ENCODE results near the gene TRIM65.

The TRIM65 gene

DNA sequence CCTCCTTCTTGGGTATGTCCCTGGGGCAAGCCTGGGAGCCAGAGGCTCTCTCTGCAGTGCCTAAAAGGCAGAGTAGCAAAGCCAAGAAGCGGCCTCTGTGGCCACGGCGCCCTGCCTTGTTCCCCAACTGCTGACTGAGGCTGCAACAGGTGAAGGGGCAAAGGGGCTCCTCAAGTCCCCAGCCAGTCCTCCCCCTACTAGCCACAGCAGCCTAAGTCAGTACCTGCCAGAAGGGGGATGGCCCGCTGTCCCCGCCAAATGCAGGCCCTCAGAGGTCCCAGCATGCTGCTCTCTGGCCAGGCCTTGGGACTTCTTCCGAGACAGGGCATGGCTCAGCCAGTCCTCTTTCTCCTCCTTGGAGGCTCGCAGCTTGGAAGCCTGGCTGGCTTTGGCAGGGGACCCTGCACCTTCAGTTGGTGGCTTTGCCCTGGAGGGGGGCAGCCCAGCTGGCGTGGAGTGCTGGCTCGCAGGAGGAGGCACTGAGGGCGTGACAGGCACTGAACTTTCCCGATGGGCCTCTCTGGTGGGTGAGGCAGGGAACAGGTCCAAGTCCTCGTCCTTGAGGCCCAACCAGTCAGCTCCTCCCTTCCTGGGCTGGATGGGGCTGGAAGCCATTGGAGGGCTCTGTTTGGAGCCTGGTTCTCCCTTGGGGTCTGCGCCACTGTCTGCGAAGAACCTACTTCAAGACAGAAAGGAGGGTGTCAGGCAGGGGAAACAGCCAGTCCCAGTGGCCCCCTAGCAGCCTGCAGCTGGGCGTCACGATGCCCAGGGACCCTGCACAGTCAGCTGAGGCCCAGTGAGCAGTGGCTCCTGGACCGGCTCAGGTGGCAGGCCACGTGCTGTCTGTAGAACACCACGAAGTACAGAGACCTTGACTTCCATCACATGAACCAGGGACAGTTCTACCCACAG is 26.5 kb upstream of the TRIM65 start:
- H3K27ac ChIP-seq: no peak overlapping the region
- TF ChIP-seq, protein P1, sequence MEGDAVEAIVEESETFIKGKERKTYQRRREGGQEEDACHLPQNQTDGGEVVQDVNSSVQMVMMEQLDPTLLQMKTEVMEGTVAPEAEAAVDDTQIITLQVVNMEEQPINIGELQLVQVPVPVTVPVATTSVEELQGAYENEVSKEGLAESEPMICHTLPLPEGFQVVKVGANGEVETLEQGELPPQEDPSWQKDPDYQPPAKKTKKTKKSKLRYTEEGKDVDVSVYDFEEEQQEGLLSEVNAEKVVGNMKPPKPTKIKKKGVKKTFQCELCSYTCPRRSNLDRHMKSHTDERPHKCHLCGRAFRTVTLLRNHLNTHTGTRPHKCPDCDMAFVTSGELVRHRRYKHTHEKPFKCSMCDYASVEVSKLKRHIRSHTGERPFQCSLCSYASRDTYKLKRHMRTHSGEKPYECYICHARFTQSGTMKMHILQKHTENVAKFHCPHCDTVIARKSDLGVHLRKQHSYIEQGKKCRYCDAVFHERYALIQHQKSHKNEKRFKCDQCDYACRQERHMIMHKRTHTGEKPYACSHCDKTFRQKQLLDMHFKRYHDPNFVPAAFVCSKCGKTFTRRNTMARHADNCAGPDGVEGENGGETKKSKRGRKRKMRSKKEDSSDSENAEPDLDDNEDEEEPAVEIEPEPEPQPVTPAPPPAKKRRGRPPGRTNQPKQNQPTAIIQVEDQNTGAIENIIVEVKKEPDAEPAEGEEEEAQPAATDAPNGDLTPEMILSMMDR (conservative IDR thresholded peaks at IDR 0.05): no peak
- no peak for TF ChIP-seq ZFX (IDR thresholded peaks at IDR 0.05)

DNA sequence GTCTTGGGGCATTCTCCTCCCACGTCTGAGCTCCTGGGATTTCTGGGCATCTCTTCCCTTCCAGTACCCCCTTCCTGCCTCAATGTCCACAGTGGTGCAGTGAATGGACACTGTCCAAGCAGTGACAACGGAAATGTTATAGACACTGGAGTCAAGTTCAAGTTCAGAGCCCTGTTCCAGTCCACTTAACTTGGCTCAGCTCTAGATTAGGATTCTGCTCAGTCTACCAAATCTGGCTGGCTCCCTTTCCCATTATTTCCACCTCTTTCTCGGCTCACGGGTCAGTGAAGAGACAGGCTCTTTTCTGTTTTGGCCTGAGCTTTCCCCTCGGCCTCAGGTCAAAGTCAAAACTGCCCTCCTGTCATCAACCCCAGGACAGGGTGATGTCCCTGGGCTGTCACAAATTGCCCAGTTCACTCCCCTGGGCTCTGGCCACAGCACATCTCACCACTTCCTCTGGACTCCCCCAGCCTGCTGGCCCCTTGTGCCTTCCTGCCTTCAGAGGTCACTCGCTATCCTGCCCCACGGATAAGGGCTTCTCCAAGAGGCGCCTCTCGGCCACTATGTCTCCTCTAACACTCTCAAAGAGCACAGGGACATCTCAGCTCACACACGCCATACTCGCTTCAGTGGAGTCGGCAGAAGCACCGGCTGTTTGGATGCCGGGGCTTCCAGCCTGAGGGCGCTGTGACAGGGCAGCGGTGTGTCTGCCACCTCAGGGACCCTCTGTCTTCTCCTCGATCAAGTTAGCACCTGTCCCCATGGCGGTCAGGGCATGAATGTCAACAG is 25.6 kb upstream of the TRIM65 start:
- H3K27ac ChIP-seq: no peak overlapping the region
- TF ChIP-seq ZFX (IDR thresholded peaks at IDR 0.05): no peak

DNA sequence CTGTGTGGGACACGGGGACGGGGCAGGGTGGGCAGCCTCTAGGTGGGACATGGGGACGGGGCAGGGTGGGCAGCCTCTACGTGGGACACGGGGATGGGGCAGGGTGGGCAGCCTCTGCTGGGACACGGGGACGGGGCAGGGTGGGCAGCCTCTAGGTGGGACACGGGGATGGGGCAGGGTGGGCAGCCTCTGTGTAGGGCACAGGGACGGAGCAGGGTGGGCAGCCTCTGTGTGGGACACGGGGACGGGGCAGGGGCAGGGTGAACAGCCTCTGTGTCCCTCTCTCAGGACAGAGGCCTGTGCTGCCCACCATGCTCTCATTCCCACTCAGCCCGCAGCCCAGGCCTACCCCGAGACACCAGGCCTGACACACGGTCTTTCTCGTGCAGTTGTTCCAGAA is 24.8 kb upstream of the TRIM65 start:
- TF ChIP-seq ZFX (IDR thresholded peaks at IDR 0.05): no peak
- TF ChIP-seq, protein P1 (conservative IDR thresholded peaks at IDR 0.05): no peak
- no peak overlapping the region for H3K27ac ChIP-seq

GRCh38 chr17:75920045-75920560 is 23.4 kb upstream of the TRIM65 start:
- TF ChIP-seq ZFX (IDR thresholded peaks at IDR 0.05): no peak
- TF ChIP-seq, protein P1 (conservative IDR thresholded peaks at IDR 0.05): no peak
- H3K27ac ChIP-seq: no peak overlapping the region

- TF ChIP-seq, protein P1 (conservative IDR thresholded peaks at IDR 0.05): no peak
- TF ChIP-seq ZFX (IDR thresholded peaks at IDR 0.05): no peak
- no peak overlapping the region for H3K27ac ChIP-seq
Measured at GRCh38 chr17:75919611-75920010, 22.9 kb upstream of the TRIM65 start.

- H3K27ac ChIP-seq: no peak overlapping the region
- no peak for TF ChIP-seq ZFX (IDR thresholded peaks at IDR 0.05)
- TF ChIP-seq, protein P1 (conservative IDR thresholded peaks at IDR 0.05): no peak
Measured at GRCh38 chr17:75917917-75918445, 21.2 kb upstream of the TRIM65 start.

GRCh38 chr17:75917141-75917916 is 20.6 kb upstream of the TRIM65 start:
- no peak for TF ChIP-seq ZFX (IDR thresholded peaks at IDR 0.05)
- TF ChIP-seq, protein P1 (conservative IDR thresholded peaks at IDR 0.05): no peak

More at GRCh38 chr17:75917141-75917916, 20.6 kb upstream of the TRIM65 start:
- H3K27ac ChIP-seq: no peak overlapping the region

All from C4-2B (cell line).